Choroid plexus epithelial cell (primary cell): Measurements from ENCODE around the gene SLC7A4.
A peak's percentile ranks its signal among the peaks of the same experiment; 100 is the strongest.
"Not testable (repeated sequence)": the region's sequence is repeated elsewhere in the genome, so short reads cannot be mapped to it uniquely, and the experiment has no call there.

Source experiments
- DNase-seq: peaks from one replicate; pipeline ENCODE4 v3.0.0-alpha.2; 2010; ENCODE audit warnings: low read depth
- H3K4me3 ChIP-seq: 2 replicates; pipeline ENCODE4 v1.5.1; 2011; ENCODE audit warnings: low read depth, mild to moderate bottlenecking, control low read depth, low read length, moderate library complexity
- CTCF ChIP-seq: conservative IDR thresholded peaks from 2 replicates; pipeline ENCODE4 v1.5.1; 2011; ENCODE audit warnings: low read depth, mild to moderate bottlenecking, control low read depth, inconsistent platforms, low read length, moderate library complexity

The SLC7A4 gene

DNA sequence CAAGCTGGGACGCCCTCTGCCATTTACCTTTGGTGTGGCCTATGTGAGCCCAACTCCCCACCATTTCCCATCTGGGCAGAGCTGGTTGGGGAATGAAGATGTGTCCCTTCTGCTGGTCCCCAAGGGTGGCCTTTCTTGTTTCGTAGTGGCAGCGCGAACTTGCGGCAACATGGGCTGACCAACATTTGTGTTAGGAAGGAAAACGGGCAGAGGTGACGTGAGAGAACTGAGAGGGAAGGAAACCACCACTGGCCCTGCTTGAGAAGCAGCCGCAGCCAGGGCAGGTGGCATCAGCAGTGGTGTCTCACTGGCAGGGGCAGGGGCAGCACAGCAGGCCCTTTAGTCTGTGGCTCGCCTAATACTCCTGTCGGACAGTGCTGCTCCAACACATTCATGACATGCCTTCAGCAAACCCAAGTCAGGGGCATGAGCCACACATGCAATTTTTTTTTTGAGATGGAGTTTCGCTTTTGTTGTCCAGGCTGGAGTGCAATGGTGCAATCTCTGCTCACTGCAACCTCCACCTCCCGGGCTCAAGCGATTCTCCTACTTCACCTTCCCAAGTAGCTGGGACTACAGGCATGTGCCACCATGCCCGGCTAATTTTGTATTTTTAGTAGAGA lies 43.3 kb upstream of the SLC7A4 start:
- no peak overlapping the region for H3K4me3 ChIP-seq
- no peak for TF ChIP-seq CTCF
- no peak for DNase-seq

DNA sequence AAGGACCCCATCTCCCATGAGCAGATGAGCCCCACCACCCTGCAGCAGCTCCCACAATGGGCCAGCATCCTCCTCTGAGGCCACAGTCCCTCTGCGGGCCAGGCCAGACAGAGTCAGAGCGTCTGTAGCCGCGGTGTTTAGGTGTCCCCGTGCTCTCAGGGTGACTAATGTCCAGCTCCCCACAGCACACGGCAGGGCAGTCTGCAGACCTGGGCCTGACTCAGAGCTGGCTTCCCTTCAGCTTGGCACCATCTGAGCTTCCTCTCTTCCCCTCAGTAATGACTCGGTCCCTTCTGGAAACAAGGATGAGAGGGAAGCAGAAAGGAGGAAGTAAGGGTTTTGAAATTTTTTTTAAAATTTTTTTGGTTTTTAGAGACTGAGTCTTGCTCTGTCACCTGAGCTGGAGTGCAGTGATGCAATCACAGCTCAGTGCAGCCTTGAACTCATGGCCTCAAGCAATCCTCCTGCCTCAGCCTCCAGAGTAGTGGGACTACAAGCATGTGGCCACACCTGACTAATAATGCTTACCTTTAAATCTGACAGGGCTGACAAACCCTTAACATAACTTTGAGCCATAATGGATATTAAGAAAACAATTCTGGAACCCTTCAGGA lies 41.8 kb upstream of the SLC7A4 start:
- TF ChIP-seq CTCF, result no peak
- DNase-seq, result peak; percentile 16

DNA sequence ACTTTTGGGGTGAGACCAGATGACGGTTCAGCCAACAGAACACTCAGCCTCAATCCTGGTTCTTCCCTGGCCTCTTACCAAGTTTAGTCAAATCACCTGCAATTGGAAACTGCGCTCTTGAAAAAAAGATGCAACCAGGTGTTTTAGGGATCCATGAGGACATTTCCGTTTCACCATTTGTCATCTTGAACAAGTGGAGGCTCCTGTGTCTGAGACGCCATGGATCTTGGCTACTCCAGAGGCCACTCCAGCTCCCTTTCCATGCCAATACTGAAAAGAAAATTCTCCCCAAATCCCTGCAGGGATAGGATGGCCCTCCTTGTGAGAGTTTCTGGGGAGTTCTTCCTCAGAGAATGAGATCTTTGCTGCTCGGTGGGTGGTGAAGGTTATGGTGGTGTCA lies 41.1 kb upstream of the SLC7A4 start:
- no peak for TF ChIP-seq CTCF
- no peak for DNase-seq
- H3K4me3 ChIP-seq, result no peak overlapping the region

More for the DNA sequence above, 41.8 kb upstream of the SLC7A4 start:
- no peak overlapping the region for H3K4me3 ChIP-seq

DNA sequence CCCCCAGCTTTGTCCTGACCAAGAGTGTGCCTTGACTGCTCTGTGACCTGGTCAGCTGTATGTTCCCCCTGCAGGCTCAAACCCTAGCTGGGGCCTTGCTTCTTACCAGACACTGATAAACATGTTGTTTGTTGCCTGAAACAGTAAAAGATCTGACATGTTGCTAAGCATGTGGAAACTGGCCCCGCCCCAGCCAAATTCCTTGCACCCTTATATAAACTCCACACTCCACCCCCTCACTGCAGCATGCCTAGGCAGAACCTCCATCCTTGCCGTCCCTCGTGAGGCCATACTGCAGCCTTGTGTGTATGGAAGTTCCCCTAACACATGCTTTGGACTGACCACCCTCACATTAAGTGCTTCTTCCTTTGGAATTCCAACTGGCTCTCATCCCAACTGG lies 40.7 kb upstream of the SLC7A4 start:
- no peak overlapping the region for H3K4me3 ChIP-seq
- DNase-seq, result no peak
- TF ChIP-seq CTCF, result no peak

DNA sequence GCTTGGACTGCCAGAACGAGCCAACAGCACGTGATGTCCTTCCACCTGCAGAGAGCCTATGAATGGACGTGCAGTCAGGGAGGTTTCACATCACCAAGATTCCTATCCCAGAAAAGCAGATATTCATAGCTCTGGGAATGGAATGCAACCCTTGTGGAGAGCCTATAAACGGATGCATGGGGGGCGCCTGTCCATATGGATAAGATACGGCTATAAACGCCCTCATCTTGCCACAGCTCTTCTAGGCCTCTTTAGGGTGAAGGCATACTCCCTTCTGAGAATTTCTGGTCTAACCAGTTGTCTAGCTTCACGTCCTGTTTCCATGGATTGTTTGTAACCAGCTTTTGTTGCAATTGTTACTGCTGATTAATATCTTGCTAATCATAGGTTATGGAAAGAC lies 39.4 kb upstream of the SLC7A4 start:
- not testable (repeated sequence) for H3K4me3 ChIP-seq, DNase-seq

- no peak for TF ChIP-seq CTCF
- DNase-seq, result no peak
Observed at GRCh38 chr22:21070690-21071615, 38.6 kb upstream of the SLC7A4 start.

DNA sequence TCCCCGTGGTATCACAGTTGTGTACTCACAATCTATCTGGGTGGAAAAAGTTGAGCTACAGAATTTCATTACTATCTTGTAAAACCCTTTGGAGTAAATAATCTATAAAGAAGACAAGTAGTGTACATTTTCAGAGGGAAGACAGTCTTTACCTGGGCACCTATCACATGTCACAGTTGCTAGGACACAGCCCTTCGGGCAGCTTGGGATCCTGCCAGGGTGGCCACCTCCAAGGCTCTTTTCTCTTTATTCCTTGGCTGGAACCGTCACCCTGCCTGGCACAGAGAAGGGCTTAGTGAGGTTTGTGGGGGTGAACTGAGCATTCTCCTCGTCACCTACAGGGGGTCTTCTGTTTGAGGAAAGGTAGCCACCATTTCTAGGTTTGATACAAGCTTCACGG lies 37.0 kb upstream of the SLC7A4 start:
- no peak overlapping the region for H3K4me3 ChIP-seq
- no peak for TF ChIP-seq CTCF
- no peak for DNase-seq

More at GRCh38 chr22:21070690-21071615, 38.6 kb upstream of the SLC7A4 start:
- no peak overlapping the region for H3K4me3 ChIP-seq
